ENCODE measurements around the gene C2CD2L. TPM values are rescaled to one million over a fixed set of nuclear protein-coding genes. Genes with fewer than 3 reads are reported as not detected.
"Not testable (repeated sequence)": the region's sequence is repeated elsewhere in the genome, so short reads cannot be mapped to it uniquely, and the experiment has no call there.

Gene C2CD2L
- total RNA-seq (2022) (14.7 and 15.4 TPM in 2 replicates), Bru-seq, nascent RNA (percentile 56 among the genes with signal in this experiment), BruChase-seq, experiment 1, labeled RNA remaining after a 2-hour chase (percentile 66 among the genes with signal in this experiment), BruChase-seq, experiment 2, labeled RNA remaining after a 6-hour chase (percentile 63 among the genes with signal in this experiment)
- long read RNA-seq, partial matches to known transcripts: 0 of 3 reads
- long read RNA-seq, other reads (novel, unspliced or antisense): 3 of 3 reads

DNA sequence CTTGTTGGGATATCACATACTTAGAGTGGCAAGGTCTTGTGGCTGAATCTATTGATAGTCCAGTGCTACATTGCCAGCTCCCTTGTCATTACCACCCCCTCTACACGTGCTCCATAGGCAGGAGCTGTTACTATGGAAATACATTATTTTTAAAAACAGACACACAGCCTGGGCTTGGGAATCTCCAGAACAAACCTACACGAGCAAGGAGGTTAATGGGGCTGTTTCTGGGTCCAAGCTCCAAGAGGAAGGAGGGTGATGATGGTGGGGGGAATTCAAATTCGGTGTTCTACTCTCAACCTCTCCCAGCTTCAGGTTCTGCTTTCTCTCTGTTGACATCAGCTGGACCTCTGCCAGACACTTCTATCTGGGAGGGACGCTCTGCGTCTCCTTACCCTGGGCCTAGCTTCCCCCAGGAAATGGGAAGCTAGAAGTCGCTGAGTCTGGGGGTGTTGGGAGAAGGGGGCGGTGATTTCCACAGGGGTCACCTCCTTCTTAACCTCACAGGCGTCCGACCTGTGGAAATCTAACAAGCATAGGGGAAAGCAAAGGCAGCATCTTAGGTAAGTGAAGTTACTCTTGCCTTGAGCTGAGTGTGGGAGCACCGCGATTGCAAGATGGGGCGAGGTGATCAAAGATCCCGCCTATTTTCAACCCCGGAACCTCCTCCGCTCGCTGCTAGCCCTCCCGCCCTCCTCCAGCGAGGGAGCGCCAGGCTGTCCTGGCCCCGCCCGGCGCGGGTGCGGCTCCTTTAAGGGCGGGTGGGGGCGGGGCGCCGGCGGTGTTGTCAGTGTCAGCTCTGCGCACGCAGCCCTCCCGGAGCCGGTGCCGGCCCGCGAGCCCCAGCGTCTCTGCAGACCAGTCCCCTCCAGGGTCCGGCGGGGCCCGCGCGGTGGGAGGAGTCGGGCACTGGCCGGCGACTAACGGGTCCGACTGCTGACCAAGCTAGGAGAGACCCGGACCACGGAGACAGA, at the start of gene C2CD2L:
Gene C2CD2L, plus strand, starts transcription at position 781 of the 974 bp plus-strand sequence. CDS start 398 bp downstream, outside the sequence.
- H3K27me3 ChIP-seq (replicated peaks; ENCODE audit: control insufficient read depth, insufficient read depth, low read length): no peaks in the 10 kb centered on the region
- H3K4me3 Mint-ChIP-seq (ENCODE audit: unreplicated experiment): peak within 1 kb of the TSS; percentile 79
- no peaks in the 10 kb centered on the region for H3K9me3 Mint-ChIP-seq (ENCODE audit: unreplicated experiment)
- 0 out of 2 replicates have a peak, but pooled peaks cover under 1% of the 10 kb centered on the region for H3K36me3 ChIP-seq (ENCODE audit: control insufficient read depth, insufficient read depth, low read length)
- H3K4me1 Mint-ChIP-seq (ENCODE audit: low read depth, unreplicated experiment): peaks cover 25% of the 10 kb centered on the region
- H3K9me3 ChIP-seq: no peaks in the 10 kb centered on the region
- peak within 1 kb of the TSS; percentile 85 for H3K4me3 ChIP-seq (ENCODE audit: low read depth, low read length)
- TF ChIP-seq, protein P1, sequence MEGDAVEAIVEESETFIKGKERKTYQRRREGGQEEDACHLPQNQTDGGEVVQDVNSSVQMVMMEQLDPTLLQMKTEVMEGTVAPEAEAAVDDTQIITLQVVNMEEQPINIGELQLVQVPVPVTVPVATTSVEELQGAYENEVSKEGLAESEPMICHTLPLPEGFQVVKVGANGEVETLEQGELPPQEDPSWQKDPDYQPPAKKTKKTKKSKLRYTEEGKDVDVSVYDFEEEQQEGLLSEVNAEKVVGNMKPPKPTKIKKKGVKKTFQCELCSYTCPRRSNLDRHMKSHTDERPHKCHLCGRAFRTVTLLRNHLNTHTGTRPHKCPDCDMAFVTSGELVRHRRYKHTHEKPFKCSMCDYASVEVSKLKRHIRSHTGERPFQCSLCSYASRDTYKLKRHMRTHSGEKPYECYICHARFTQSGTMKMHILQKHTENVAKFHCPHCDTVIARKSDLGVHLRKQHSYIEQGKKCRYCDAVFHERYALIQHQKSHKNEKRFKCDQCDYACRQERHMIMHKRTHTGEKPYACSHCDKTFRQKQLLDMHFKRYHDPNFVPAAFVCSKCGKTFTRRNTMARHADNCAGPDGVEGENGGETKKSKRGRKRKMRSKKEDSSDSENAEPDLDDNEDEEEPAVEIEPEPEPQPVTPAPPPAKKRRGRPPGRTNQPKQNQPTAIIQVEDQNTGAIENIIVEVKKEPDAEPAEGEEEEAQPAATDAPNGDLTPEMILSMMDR (IDR thresholded peaks at IDR 0.05; ENCODE audit: insufficient read depth in 1 of 2, low read depth in 1 of 2, low read length in 1 of 2, severe bottlenecking in 1 of 2, unreplicated experiment in 1 of 2): no peak
- CTCF ChIA-PET: interaction anchor here (0.6 to 1.8 kb wide), 10 partner anchors 11 to 99 kb away, joined by 3 to 10 read pairs (median 3); partner anchors contain the start of genes CBL, HINFP, HMBS and VPS11
- H3K27me3 Mint-ChIP-seq (ENCODE audit: insufficient read depth, unreplicated experiment): no peaks in the 10 kb centered on the region
- H3K36me3 Mint-ChIP-seq (ENCODE audit: insufficient read depth, unreplicated experiment): peaks cover 42% of the 10 kb centered on the region
- intact Hi-C loops (cut with micrococcal nuclease; ENCODE audit: unreplicated experiment): loop anchor here (1.0 to 2.0 kb wide), 3 partner anchors 14 to 90 kb away; partner anchors contain the start of genes HINFP and HMBS
- BruUV-seq (replicated peaks): TSS peak; percentile 62
- H3K4me1 ChIP-seq: peaks cover 29% of the 10 kb centered on the region
- POLR2A ChIA-PET: interaction anchor here (0.6 to 1.9 kb wide), 9 partner anchors 12 to 210 kb away, joined by 3 to 29 read pairs (median 8); partner anchors contain the start of genes CBL, HINFP, HMBS and MCAM
- peak; percentile 95 for DNase-seq
- H3K27ac Mint-ChIP-seq (ENCODE audit: unreplicated experiment): peak within 1 kb of the TSS; percentile 79

DNA sequence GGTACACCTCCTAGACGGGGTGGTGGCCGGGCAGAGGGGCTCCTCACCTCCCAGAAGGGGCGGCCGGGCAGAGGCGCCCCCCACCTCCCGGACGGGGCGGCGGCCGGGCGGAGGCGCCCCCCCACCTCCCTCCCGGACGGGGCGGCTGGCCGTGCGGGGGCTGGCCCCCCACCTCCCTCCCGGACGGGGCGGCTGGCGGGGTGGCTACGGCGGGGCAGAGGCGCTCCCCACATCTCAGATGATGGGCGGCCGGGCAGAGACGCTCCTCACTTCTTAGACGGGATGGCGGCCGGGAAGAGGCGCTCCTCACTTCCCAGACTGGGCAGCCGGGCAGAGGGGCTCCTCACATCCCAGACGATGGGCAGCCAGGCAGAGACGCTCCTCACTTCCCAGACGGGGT, 48.0 kb upstream of the C2CD2L start:
- H3K4me1 ChIP-seq; H3K9me3 ChIP-seq; H3K36me3 ChIP-seq (ENCODE audit: control insufficient read depth, insufficient read depth, low read length); DNase-seq; H3K9me3 Mint-ChIP-seq (ENCODE audit: unreplicated experiment); BruUV-seq (replicated peaks); CTCF ChIA-PET; H3K27me3 ChIP-seq (replicated peaks; ENCODE audit: control insufficient read depth, insufficient read depth, low read length); POLR2A ChIA-PET; H3K4me3 ChIP-seq (ENCODE audit: low read depth, low read length); H3K27ac Mint-ChIP-seq (ENCODE audit: unreplicated experiment); H3K27me3 Mint-ChIP-seq (ENCODE audit: insufficient read depth, unreplicated experiment); intact Hi-C loops (cut with micrococcal nuclease; ENCODE audit: unreplicated experiment): not testable (repeated sequence)
- Mint-ChIP-seq H3K4me3 (ENCODE audit: unreplicated experiment) (peak overlapping the region; percentile 88), H3K4me1 (ENCODE audit: low read depth, unreplicated experiment) (peaks cover 20% of the 10 kb centered on the region), H3K36me3 (ENCODE audit: insufficient read depth, unreplicated experiment) (peaks cover 34% of the 10 kb centered on the region)

DNA sequence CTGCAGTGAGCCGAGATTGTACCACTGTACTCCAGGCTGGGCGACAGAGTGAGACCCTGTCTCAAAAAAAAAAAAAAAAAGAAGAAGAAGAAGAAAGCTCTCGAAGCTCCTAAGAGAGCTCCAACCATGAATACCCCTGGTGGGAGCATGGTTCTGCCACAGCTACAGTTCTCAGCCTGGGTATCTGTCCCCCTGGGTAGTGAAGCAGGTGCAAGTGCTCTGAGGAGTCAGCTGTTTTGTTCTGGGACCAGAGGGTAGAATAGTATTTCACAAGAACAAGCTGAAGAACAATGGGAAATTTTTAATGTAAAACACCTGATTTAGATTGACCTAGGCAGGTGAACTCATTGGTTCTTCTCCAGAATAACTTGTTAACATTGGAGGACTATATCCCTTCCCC, 45.9 kb upstream of the C2CD2L start:
- no peaks in the 10 kb centered on the region for H3K9me3 Mint-ChIP-seq (ENCODE audit: unreplicated experiment)
- no peaks in the 10 kb centered on the region for H3K9me3 ChIP-seq
- peaks cover 12% of the 10 kb centered on the region for H3K36me3 Mint-ChIP-seq (ENCODE audit: insufficient read depth, unreplicated experiment)
- TF ChIP-seq, protein P1 (IDR thresholded peaks at IDR 0.05; ENCODE audit: insufficient read depth in 1 of 2, low read depth in 1 of 2, low read length in 1 of 2, severe bottlenecking in 1 of 2, unreplicated experiment in 1 of 2): no peak
- ChIA-PET CTCF (no interaction called here), POLR2A (interaction anchor here (0.6 kb wide), 1 partner anchor 30 kb away, joined by 3 read pairs; no protein-coding TSS in a partner anchor)
- H3K4me3 ChIP-seq (ENCODE audit: low read depth, low read length): no peak overlapping the region
- H3K27me3 Mint-ChIP-seq (ENCODE audit: insufficient read depth, unreplicated experiment): no peaks in the 10 kb centered on the region
- no peaks in the 10 kb centered on the region for H3K27me3 ChIP-seq (replicated peaks; ENCODE audit: control insufficient read depth, insufficient read depth, low read length)
- no peak for DNase-seq
- no peaks in the 10 kb centered on the region for H3K36me3 ChIP-seq (ENCODE audit: control insufficient read depth, insufficient read depth, low read length)
- no peak overlapping the region for H3K27ac Mint-ChIP-seq (ENCODE audit: unreplicated experiment)
- H3K4me1 ChIP-seq: peaks cover 5% of the 10 kb centered on the region; the same call in 1 of the 2 replicates
- peaks cover 12% of the 10 kb centered on the region for H3K4me1 Mint-ChIP-seq (ENCODE audit: low read depth, unreplicated experiment)
- H3K4me3 Mint-ChIP-seq (ENCODE audit: unreplicated experiment): no peak overlapping the region
- intact Hi-C loops (cut with micrococcal nuclease; ENCODE audit: unreplicated experiment): no loop called here
- no TSS peak for BruUV-seq (replicated peaks)
